Measurements from ENCODE around the gene BICD1. TPM values are rescaled to one million over a fixed set of nuclear protein-coding genes. Genes with fewer than 3 reads are reported as not detected.

Gene BICD1
- total RNA-seq, 1 experiment from 2014 or later: 41.3 TPM

DNA sequence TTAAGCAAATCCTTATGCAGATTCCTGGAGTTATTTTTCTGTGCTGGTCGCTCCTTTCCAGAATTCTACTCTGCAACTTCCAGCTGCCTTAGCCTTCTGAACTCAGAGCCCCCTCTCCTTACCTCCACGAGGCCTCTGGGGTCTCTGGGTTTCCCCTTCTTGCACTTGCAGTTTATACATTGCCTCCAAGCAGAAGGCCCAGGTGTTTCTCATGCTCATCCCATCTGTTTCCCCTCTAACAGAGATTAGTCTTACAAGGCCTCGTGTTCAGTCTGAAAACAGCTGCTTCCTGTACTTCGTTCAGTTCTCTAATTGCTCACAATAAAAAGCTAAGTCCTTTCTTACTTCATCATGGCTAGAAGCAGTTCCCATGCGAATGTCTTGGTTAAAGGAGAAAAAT, 158.3 kb downstream of the BICD1 start:
- H3K9me2 ChIP-seq (ENCODE audit: insufficient read depth): no peaks in the 10 kb centered on the region
- H3K4me1 ChIP-seq (replicated peaks; ENCODE audit: insufficient read depth): no peaks in the 10 kb centered on the region
- POLR2A ChIA-PET (ENCODE audit: unreplicated experiment): no interaction called here
- TF ChIP-seq, protein P1, sequence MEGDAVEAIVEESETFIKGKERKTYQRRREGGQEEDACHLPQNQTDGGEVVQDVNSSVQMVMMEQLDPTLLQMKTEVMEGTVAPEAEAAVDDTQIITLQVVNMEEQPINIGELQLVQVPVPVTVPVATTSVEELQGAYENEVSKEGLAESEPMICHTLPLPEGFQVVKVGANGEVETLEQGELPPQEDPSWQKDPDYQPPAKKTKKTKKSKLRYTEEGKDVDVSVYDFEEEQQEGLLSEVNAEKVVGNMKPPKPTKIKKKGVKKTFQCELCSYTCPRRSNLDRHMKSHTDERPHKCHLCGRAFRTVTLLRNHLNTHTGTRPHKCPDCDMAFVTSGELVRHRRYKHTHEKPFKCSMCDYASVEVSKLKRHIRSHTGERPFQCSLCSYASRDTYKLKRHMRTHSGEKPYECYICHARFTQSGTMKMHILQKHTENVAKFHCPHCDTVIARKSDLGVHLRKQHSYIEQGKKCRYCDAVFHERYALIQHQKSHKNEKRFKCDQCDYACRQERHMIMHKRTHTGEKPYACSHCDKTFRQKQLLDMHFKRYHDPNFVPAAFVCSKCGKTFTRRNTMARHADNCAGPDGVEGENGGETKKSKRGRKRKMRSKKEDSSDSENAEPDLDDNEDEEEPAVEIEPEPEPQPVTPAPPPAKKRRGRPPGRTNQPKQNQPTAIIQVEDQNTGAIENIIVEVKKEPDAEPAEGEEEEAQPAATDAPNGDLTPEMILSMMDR (conservative IDR thresholded peaks at IDR 0.05): no peak
- TF ChIP-seq EZH2 (IDR thresholded peaks at IDR 0.05; ENCODE audit: low read depth): no peak
- no TSS peak for BruUV-seq (replicated peaks)
- H3K4me2 ChIP-seq: no peak overlapping the region
- H3K27me3 ChIP-seq (ENCODE audit: insufficient read depth, low read depth): no peaks in the 10 kb centered on the region
- H3K27ac ChIP-seq: no peak overlapping the region
- H2AFZ ChIP-seq: no peak overlapping the region
- intact Hi-C loops (cut with micrococcal nuclease; ENCODE audit: unreplicated experiment): no loop called here
- H3K79me2 ChIP-seq (ENCODE audit: low read depth): no peaks in the 10 kb centered on the region
- no peak overlapping the region for H3K4me3 ChIP-seq
- H3F3A ChIP-seq (ENCODE audit: insufficient read depth, low read depth): no peaks in the 10 kb centered on the region
- H4K20me1 ChIP-seq (ENCODE audit: insufficient read depth): no peaks in the 10 kb centered on the region; the same call in 1 of the 2 replicates
- H3K9me3 ChIP-seq (ENCODE audit: insufficient read depth, low read depth): no peaks in the 10 kb centered on the region
- CTCF ChIA-PET: interaction anchor here (0.7 kb wide), 1 partner anchor 41 kb away, joined by 5 read pairs; no protein-coding TSS in a partner anchor
- DNase-seq: no peak
- no peaks in the 10 kb centered on the region for H3K36me3 ChIP-seq (ENCODE audit: low read depth)

DNA sequence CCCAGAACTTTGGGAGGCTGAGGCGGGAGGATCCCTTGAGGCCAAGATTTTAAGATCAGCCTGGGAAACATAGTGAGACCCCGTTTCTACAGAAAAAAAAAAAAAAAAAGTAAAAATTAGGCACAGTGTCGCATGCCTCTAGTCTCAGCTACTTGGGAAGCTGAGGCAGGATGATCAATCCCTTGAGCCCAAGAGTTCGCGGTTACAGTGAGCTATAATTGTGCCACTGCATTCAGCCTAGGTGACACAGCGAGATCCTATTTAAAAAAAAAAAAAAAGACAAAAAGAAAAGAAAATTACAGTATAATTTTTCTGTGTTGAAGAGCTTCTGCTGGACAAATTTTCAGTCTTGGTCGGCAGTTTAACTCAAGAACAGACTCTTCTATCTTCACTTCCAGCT, 158.8 kb downstream of the BICD1 start:
- Histone ChIP-seq H3K4me3 (no peak overlapping the region), H2AFZ (no peak overlapping the region), H3K36me3 (ENCODE audit: low read depth) (no peaks in the 10 kb centered on the region), H3K9me3 (ENCODE audit: insufficient read depth, low read depth) (no peaks in the 10 kb centered on the region), H3K27ac (no peak overlapping the region), H3K27me3 (ENCODE audit: insufficient read depth, low read depth) (no peaks in the 10 kb centered on the region), H3F3A (ENCODE audit: insufficient read depth, low read depth) (no peaks in the 10 kb centered on the region), H3K9me2 (ENCODE audit: insufficient read depth) (no peaks in the 10 kb centered on the region), H3K79me2 (ENCODE audit: low read depth) (no peaks in the 10 kb centered on the region), H3K4me1 (replicated peaks; ENCODE audit: insufficient read depth) (no peaks in the 10 kb centered on the region), H3K4me2 (no peak overlapping the region), H4K20me1 (ENCODE audit: insufficient read depth) (no peaks in the 10 kb centered on the region; the same call in 1 of the 2 replicates)
- ChIA-PET POLR2A (ENCODE audit: unreplicated experiment) (no interaction called here), CTCF (interaction anchor here (0.7 kb wide), 1 partner anchor 40 kb away, joined by 5 read pairs; no protein-coding TSS in a partner anchor)
- intact Hi-C loops (cut with micrococcal nuclease; ENCODE audit: unreplicated experiment): no loop called here
- no TSS peak for BruUV-seq (replicated peaks)
- TF ChIP-seq, protein P1 (conservative IDR thresholded peaks at IDR 0.05): no peak
- no peak for DNase-seq

DNA sequence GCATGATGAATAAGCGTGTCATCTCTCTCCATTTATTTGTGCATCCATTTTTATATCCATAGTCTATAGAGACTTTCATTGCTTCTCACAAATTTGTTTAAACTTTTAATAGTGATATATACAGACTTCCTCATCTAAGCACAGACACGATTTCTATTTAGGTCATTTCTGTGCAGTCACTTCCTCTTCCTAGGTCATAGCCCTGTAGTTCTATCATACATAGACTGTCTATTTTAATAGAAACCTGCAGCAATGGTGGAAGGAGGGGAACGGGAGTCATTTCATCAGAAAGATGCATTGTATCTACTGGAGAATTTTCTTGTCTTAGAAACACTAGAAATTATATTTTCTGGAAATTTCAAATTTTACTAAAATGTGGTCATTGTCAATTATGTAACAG, 159.3 kb downstream of the BICD1 start:
- Histone ChIP-seq H3K4me3 (no peak overlapping the region), H3K36me3 (ENCODE audit: low read depth) (no peaks in the 10 kb centered on the region), H3K27ac (no peak overlapping the region), H3K4me2 (no peak overlapping the region), H3K9me2 (ENCODE audit: insufficient read depth) (no peaks in the 10 kb centered on the region), H3K27me3 (ENCODE audit: insufficient read depth, low read depth) (no peaks in the 10 kb centered on the region), H2AFZ (no peak overlapping the region), H4K20me1 (ENCODE audit: insufficient read depth) (no peaks in the 10 kb centered on the region; the same call in 1 of the 2 replicates), H3K79me2 (ENCODE audit: low read depth) (no peaks in the 10 kb centered on the region), H3K4me1 (replicated peaks; ENCODE audit: insufficient read depth) (peaks cover under 1% of the 10 kb centered on the region; the same call in 1 of the 2 replicates), H3K9me3 (ENCODE audit: insufficient read depth, low read depth) (no peaks in the 10 kb centered on the region), H3F3A (ENCODE audit: insufficient read depth, low read depth) (0 out of 2 replicates have a peak, but pooled peaks cover 4% of the 10 kb centered on the region)
- ChIA-PET CTCF (no interaction called here), POLR2A (ENCODE audit: unreplicated experiment) (no interaction called here)
- intact Hi-C loops (cut with micrococcal nuclease; ENCODE audit: unreplicated experiment): no loop called here
- TF ChIP-seq, protein P1 (conservative IDR thresholded peaks at IDR 0.05): no peak
- TF ChIP-seq EZH2 (IDR thresholded peaks at IDR 0.05; ENCODE audit: low read depth): no peak
- DNase-seq: no peak
- no TSS peak for BruUV-seq (replicated peaks)

All from PC-9 (cell line).